ENCODE results near the gene DNAH14. TPM values are rescaled to one million over a fixed set of nuclear protein-coding genes. Genes with fewer than 3 reads are reported as not detected.

The DNAH14 gene
- total RNA-seq, 1 experiment from 2014 or later: 69.7 TPM

- ChIA-PET CTCF (interaction anchor here (1.3 to 3.8 kb wide), 2 partner anchors 10 to 267 kb away, joined by 7 to 35 read pairs; no protein-coding TSS in a partner anchor), POLR2A (interaction anchor here (0.6 kb wide), 1 partner anchor 28 kb away, joined by 3 read pairs; no protein-coding TSS in a partner anchor)
- Mint-ChIP-seq H3K27me3 (ENCODE audit: insufficient read depth, unreplicated experiment) (peaks cover 21% of the 10 kb centered on the region), H3K36me3 (ENCODE audit: insufficient read depth, unreplicated experiment) (no peaks in the 10 kb centered on the region), H3K4me3 (ENCODE audit: unreplicated experiment) (no peak overlapping the region), H3K9me3 (ENCODE audit: unreplicated experiment) (peaks cover 16% of the 10 kb centered on the region), H3K4me1 (ENCODE audit: insufficient read depth, unreplicated experiment) (no peaks in the 10 kb centered on the region), H3K27ac (ENCODE audit: low read depth, unreplicated experiment) (no peak overlapping the region)
- intact Hi-C loops (cut with micrococcal nuclease): no loop called here
- TF ChIP-seq CTCF (IDR thresholded peaks at IDR 0.05; ENCODE audit: unreplicated experiment): no peak
- DNase-seq (ENCODE audit: unreplicated experiment): no peak
- BruUV-seq (replicated peaks): no TSS peak
Observed at GRCh38 chr1:224911217-224911616, 18.3 kb upstream of the DNAH14 start.

- ChIA-PET CTCF (interaction anchor here (0.7 to 7.6 kb wide), 7 partner anchors 8 to 404 kb away, joined by 3 to 103 read pairs (median 7); no protein-coding TSS in a partner anchor), POLR2A (interaction anchor here (0.6 to 2.3 kb wide), 8 partner anchors 8 to 490 kb away, joined by 3 to 7 read pairs (median 4); partner anchors contain the start of gene DNAH14)
- H3K4me3 Mint-ChIP-seq (ENCODE audit: unreplicated experiment): no peak overlapping the region
- BruUV-seq (replicated peaks): no TSS peak
- no peaks in the 10 kb centered on the region for H3K27me3 Mint-ChIP-seq (ENCODE audit: insufficient read depth, unreplicated experiment)
- H3K36me3 Mint-ChIP-seq (ENCODE audit: insufficient read depth, unreplicated experiment): no peaks in the 10 kb centered on the region
- H3K4me1 Mint-ChIP-seq (ENCODE audit: insufficient read depth, unreplicated experiment): no peaks in the 10 kb centered on the region
- TF ChIP-seq CTCF (IDR thresholded peaks at IDR 0.05; ENCODE audit: unreplicated experiment): no peak
- intact Hi-C loops (cut with micrococcal nuclease): no loop called here
- DNase-seq (ENCODE audit: unreplicated experiment): no peak
- H3K27ac Mint-ChIP-seq (ENCODE audit: low read depth, unreplicated experiment): no peak overlapping the region
- peaks cover 16% of the 10 kb centered on the region for H3K9me3 Mint-ChIP-seq (ENCODE audit: unreplicated experiment)
Observed at GRCh38 chr1:224914292-224914900, 15.1 kb upstream of the DNAH14 start.

GRCh38 chr1:224919508-224919907 lies 10.0 kb upstream of the DNAH14 start:
- DNase-seq (ENCODE audit: unreplicated experiment): no peak
- no peaks in the 10 kb centered on the region for H3K9me3 Mint-ChIP-seq (ENCODE audit: unreplicated experiment)
- H3K4me1 Mint-ChIP-seq (ENCODE audit: insufficient read depth, unreplicated experiment): peaks cover 4% of the 10 kb centered on the region
- ChIA-PET CTCF (interaction anchor here (1.5 to 7.7 kb wide), 4 partner anchors 65 to 406 kb away, joined by 22 to 167 read pairs (median 76); no protein-coding TSS in a partner anchor), POLR2A (no interaction called here)
- H3K27me3 Mint-ChIP-seq (ENCODE audit: insufficient read depth, unreplicated experiment): no peaks in the 10 kb centered on the region
- H3K4me3 Mint-ChIP-seq (ENCODE audit: unreplicated experiment): no peak overlapping the region
- BruUV-seq (replicated peaks): no TSS peak
- H3K36me3 Mint-ChIP-seq (ENCODE audit: insufficient read depth, unreplicated experiment): no peaks in the 10 kb centered on the region
- intact Hi-C loops (cut with micrococcal nuclease): no loop called here
- no peak for TF ChIP-seq CTCF (IDR thresholded peaks at IDR 0.05; ENCODE audit: unreplicated experiment)
- H3K27ac Mint-ChIP-seq (ENCODE audit: low read depth, unreplicated experiment): no peak overlapping the region

DNA sequence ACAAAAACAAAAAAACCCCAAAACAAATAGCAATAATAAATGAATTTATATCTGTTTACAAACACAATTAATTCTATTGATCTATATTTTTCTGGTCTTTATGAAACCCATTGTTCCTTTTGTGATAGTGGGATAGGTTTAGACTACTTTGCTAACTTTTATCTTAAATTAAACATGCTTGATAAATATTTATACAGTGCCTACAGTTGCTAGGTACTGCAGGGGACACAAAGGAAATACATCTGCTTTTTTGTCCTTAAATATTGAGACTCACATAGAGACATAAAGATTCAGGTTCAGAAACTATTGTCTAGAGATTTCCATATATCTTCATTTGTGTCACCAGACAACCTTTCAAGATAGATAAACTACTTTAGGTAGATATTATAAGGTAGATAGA lies 8.5 kb upstream of the DNAH14 start:
- Mint-ChIP-seq H3K36me3 (ENCODE audit: insufficient read depth, unreplicated experiment) (no peaks in the 10 kb centered on the region), H3K4me1 (ENCODE audit: insufficient read depth, unreplicated experiment) (peaks cover 4% of the 10 kb centered on the region), H3K4me3 (ENCODE audit: unreplicated experiment) (no peak overlapping the region), H3K27me3 (ENCODE audit: insufficient read depth, unreplicated experiment) (no peaks in the 10 kb centered on the region), H3K27ac (ENCODE audit: low read depth, unreplicated experiment) (no peak overlapping the region), H3K9me3 (ENCODE audit: unreplicated experiment) (no peaks in the 10 kb centered on the region)
- POLR2A ChIA-PET: no interaction called here
- no TSS peak for BruUV-seq (replicated peaks)
- no peak for TF ChIP-seq CTCF (IDR thresholded peaks at IDR 0.05; ENCODE audit: unreplicated experiment)
- intact Hi-C loops (cut with micrococcal nuclease): loop anchor here (5.0 to 10.0 kb wide), 3 partner anchors 224 to 1216 kb away; partner anchors contain the start of gene WDR26
- CTCF ChIA-PET: interaction anchor here (0.6 to 7.7 kb wide), 9 partner anchors 12 to 1212 kb away, joined by 3 to 167 read pairs (median 4); no protein-coding TSS in a partner anchor
- DNase-seq (ENCODE audit: unreplicated experiment): no peak
